ENCODE data around the gene KCND2.

KCND2 gene

GRCh38 chr7:120274899-120275298 lies 1.9 kb downstream of the KCND2 start:
- no peak overlapping the region for H3K4me3 ChIP-seq (ENCODE audit: insufficient read length, low read depth)
- DNase-seq (ENCODE audit: low read depth, low spot score), result no peak
- TF ChIP-seq SUZ12 (IDR thresholded peaks at IDR 0.05; ENCODE audit: extremely low read depth, insufficient read depth, insufficient read length), result no peak
- TF ChIP-seq YY1 (IDR thresholded peaks at IDR 0.05; ENCODE audit: insufficient read depth, insufficient read length), result no peak
- no peak for TF ChIP-seq ZNF274 (IDR thresholded peaks at IDR 0.05; ENCODE audit: low read depth, low read length)
- no peak overlapping the region for H3K9ac ChIP-seq (ENCODE audit: insufficient read length, low read depth)
- no peaks in the 10 kb centered on the region for H3K36me3 ChIP-seq (ENCODE audit: insufficient read depth, insufficient read length, low read length)
- no peaks in the 10 kb centered on the region for H3K4me1 ChIP-seq (ENCODE audit: insufficient read depth, insufficient read length)
- H3K27me3 ChIP-seq (ENCODE audit: insufficient read depth, insufficient read length), result peaks cover 27% of the 10 kb centered on the region
- H3K9me3 ChIP-seq (ENCODE audit: insufficient read depth, low read length), result no peaks in the 10 kb centered on the region

GRCh38 chr7:120276720-120277119 lies 3.7 kb downstream of the KCND2 start:
- no peak for DNase-seq (ENCODE audit: low read depth, low spot score)
- H3K9me3 ChIP-seq (ENCODE audit: insufficient read depth, low read length), result no peaks in the 10 kb centered on the region
- H3K27me3 ChIP-seq (ENCODE audit: insufficient read depth, insufficient read length), result peaks cover 27% of the 10 kb centered on the region
- H3K36me3 ChIP-seq (ENCODE audit: insufficient read depth, insufficient read length, low read length), result no peaks in the 10 kb centered on the region
- no peak overlapping the region for H3K4me3 ChIP-seq (ENCODE audit: insufficient read length, low read depth)
- no peak overlapping the region for H3K9ac ChIP-seq (ENCODE audit: insufficient read length, low read depth)
- TF ChIP-seq ZNF274 (IDR thresholded peaks at IDR 0.05; ENCODE audit: low read depth, low read length), result no peak
- TF ChIP-seq SUZ12 (IDR thresholded peaks at IDR 0.05; ENCODE audit: extremely low read depth, insufficient read depth, insufficient read length), result no peak
- no peak for TF ChIP-seq YY1 (IDR thresholded peaks at IDR 0.05; ENCODE audit: insufficient read depth, insufficient read length)
- H3K4me1 ChIP-seq (ENCODE audit: insufficient read depth, insufficient read length), result no peaks in the 10 kb centered on the region

DNA sequence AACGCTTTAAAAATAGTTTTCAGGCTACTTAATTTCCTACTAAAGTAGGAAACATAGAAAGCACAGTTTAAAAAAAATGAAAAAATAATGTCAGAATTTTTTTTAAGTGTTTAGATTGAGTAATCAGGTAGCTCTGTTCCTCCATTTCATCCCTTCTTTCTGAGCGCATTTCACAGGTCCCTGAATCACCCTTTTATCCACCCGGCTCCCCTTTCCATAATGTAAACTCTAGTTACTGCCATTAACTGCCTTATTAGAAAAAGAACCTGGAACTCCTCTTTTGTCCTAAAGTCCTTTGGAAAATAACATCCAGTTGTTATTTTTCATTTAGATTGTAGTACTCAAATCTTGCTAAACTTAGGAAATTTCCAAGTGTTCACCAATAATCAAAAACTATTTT lies 5.8 kb downstream of the KCND2 start:
- H3K4me1 ChIP-seq (ENCODE audit: insufficient read depth, insufficient read length), result no peaks in the 10 kb centered on the region
- H3K9me3 ChIP-seq (ENCODE audit: insufficient read depth, low read length), result no peaks in the 10 kb centered on the region
- H3K9ac ChIP-seq (ENCODE audit: insufficient read length, low read depth), result no peak overlapping the region
- H3K4me3 ChIP-seq (ENCODE audit: insufficient read length, low read depth), result no peak overlapping the region
- DNase-seq (ENCODE audit: low read depth, low spot score), result no peak
- no peaks in the 10 kb centered on the region for H3K36me3 ChIP-seq (ENCODE audit: insufficient read depth, insufficient read length, low read length)
- TF ChIP-seq ZNF274 (IDR thresholded peaks at IDR 0.05; ENCODE audit: low read depth, low read length) (no peak), SUZ12 (IDR thresholded peaks at IDR 0.05; ENCODE audit: extremely low read depth, insufficient read depth, insufficient read length) (no peak), YY1 (IDR thresholded peaks at IDR 0.05; ENCODE audit: insufficient read depth, insufficient read length) (no peak)
- H3K27me3 ChIP-seq (ENCODE audit: insufficient read depth, insufficient read length), result peaks cover 15% of the 10 kb centered on the region

DNA sequence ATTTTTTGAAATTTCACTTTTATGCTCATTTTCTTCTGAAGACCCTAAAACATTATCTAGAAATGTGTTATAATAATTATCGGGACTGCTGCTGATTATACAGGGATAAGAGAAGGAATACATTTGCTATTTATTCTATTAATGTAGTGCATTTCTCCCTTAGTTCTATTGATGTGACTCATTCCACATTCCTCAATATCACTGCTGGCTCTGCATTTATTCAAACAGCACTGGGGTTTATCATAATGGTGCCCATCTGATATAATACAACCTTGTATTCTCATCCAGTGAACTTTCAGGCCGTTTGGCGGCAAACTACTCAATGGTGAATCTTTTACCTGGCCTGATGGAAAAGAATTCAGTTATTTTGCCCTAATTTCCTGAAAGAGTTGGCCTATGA lies 7.8 kb downstream of the KCND2 start:
- H3K9me3 ChIP-seq (ENCODE audit: insufficient read depth, low read length), result no peaks in the 10 kb centered on the region
- no peak overlapping the region for H3K9ac ChIP-seq (ENCODE audit: insufficient read length, low read depth)
- TF ChIP-seq SUZ12 (IDR thresholded peaks at IDR 0.05; ENCODE audit: extremely low read depth, insufficient read depth, insufficient read length) (no peak), ZNF274 (IDR thresholded peaks at IDR 0.05; ENCODE audit: low read depth, low read length) (no peak), YY1 (IDR thresholded peaks at IDR 0.05; ENCODE audit: insufficient read depth, insufficient read length) (no peak)
- H3K4me1 ChIP-seq (ENCODE audit: insufficient read depth, insufficient read length), result no peaks in the 10 kb centered on the region
- no peaks in the 10 kb centered on the region for H3K27me3 ChIP-seq (ENCODE audit: insufficient read depth, insufficient read length)
- H3K4me3 ChIP-seq (ENCODE audit: insufficient read length, low read depth), result no peak overlapping the region
- DNase-seq (ENCODE audit: low read depth, low spot score), result no peak
- H3K36me3 ChIP-seq (ENCODE audit: insufficient read depth, insufficient read length, low read length), result no peaks in the 10 kb centered on the region

DNA sequence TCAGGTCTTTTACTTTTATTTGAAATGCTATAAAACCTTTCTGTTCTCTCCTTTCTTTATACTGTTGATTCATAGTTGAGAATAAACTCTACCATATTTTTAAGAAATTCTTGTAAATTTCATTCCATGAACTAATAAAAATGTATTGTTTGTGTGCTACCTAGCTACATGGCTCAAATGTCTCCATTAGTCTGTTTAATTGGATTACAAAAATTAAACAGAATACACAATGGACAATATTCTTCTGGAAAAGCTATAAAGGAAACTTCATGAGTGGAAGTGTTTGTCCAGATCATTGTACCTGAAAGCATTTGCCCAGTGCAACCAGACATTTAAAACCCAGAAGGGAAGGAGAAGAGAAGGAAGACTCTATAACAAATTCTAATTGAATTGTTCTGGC lies 20.1 kb downstream of the KCND2 start:
- DNase-seq (ENCODE audit: low read depth, low spot score), result no peak
- TF ChIP-seq YY1 (IDR thresholded peaks at IDR 0.05; ENCODE audit: insufficient read depth, insufficient read length) (no peak), SUZ12 (IDR thresholded peaks at IDR 0.05; ENCODE audit: extremely low read depth, insufficient read depth, insufficient read length) (no peak), ZNF274 (IDR thresholded peaks at IDR 0.05; ENCODE audit: low read depth, low read length) (no peak)
- Histone ChIP-seq H3K4me1 (ENCODE audit: insufficient read depth, insufficient read length) (no peaks in the 10 kb centered on the region), H3K9me3 (ENCODE audit: insufficient read depth, low read length) (no peaks in the 10 kb centered on the region), H3K4me3 (ENCODE audit: insufficient read length, low read depth) (no peak overlapping the region), H3K36me3 (ENCODE audit: insufficient read depth, insufficient read length, low read length) (no peaks in the 10 kb centered on the region), H3K9ac (ENCODE audit: insufficient read length, low read depth) (no peak overlapping the region), H3K27me3 (ENCODE audit: insufficient read depth, insufficient read length) (no peaks in the 10 kb centered on the region)

DNA sequence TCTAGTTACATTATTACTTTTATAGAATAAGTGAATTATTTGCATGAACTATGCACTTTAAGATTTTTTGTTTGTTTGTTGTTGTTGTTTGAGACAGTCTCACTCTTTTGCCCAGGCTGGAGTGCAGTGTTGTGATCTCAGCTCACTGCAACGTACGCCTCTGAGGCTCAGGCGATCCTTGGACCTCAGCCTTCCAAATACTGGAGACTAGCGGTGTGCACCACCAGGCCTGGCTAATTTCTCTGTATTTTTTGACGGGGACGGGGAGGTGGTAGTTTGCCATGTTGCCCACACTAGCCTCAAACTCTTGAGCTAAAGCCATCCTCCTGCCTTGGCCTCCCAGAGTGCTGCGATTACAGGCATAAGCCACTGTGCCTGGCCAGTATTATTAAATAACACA lies 29.2 kb downstream of the KCND2 start:
- no peaks in the 10 kb centered on the region for H3K27me3 ChIP-seq (ENCODE audit: insufficient read depth, insufficient read length)
- no peaks in the 10 kb centered on the region for H3K4me1 ChIP-seq (ENCODE audit: insufficient read depth, insufficient read length)

DNA sequence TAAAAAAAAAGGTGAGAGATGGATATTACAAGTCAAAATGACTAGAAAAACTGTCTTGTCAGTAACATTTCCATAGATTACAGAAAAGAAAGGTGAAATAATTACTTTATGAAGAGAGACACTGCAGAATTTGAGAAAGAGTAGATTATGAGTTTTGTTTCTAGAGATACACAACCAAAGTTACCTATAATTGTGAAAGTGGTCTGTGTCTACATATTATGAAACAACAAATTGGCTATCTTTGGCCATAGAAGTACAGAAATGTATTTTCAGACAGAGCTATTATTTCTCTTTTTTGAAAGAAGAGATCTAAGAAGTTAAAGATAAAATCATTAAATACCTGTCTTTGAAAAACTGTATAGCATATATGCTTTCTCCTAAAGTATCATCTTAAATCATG lies 30.1 kb downstream of the KCND2 start:
- H3K4me1 ChIP-seq (ENCODE audit: insufficient read depth, insufficient read length), result no peaks in the 10 kb centered on the region
- H3K4me3 ChIP-seq (ENCODE audit: insufficient read length, low read depth), result no peak overlapping the region
- no peaks in the 10 kb centered on the region for H3K27me3 ChIP-seq (ENCODE audit: insufficient read depth, insufficient read length)
- H3K9me3 ChIP-seq (ENCODE audit: insufficient read depth, low read length), result no peaks in the 10 kb centered on the region
- H3K36me3 ChIP-seq (ENCODE audit: insufficient read depth, insufficient read length, low read length), result no peaks in the 10 kb centered on the region
- no peak for DNase-seq (ENCODE audit: low read depth, low spot score)
- no peak overlapping the region for H3K9ac ChIP-seq (ENCODE audit: insufficient read length, low read depth)
- no peak for TF ChIP-seq SUZ12 (IDR thresholded peaks at IDR 0.05; ENCODE audit: extremely low read depth, insufficient read depth, insufficient read length)
- no peak for TF ChIP-seq YY1 (IDR thresholded peaks at IDR 0.05; ENCODE audit: insufficient read depth, insufficient read length)
- no peak for TF ChIP-seq ZNF274 (IDR thresholded peaks at IDR 0.05; ENCODE audit: low read depth, low read length)

More for the DNA sequence above, 29.2 kb downstream of the KCND2 start:
- Histone ChIP-seq H3K9ac (ENCODE audit: insufficient read length, low read depth) (no peak overlapping the region), H3K9me3 (ENCODE audit: insufficient read depth, low read length) (no peaks in the 10 kb centered on the region), H3K36me3 (ENCODE audit: insufficient read depth, insufficient read length, low read length) (no peaks in the 10 kb centered on the region), H3K4me3 (ENCODE audit: insufficient read length, low read depth) (no peak overlapping the region)
- no peak for TF ChIP-seq ZNF274 (IDR thresholded peaks at IDR 0.05; ENCODE audit: low read depth, low read length)
- TF ChIP-seq YY1 (IDR thresholded peaks at IDR 0.05; ENCODE audit: insufficient read depth, insufficient read length), result no peak
- DNase-seq (ENCODE audit: low read depth, low spot score), result no peak

GRCh38 chr7:120304674-120305073 lies 31.7 kb downstream of the KCND2 start:
- no peaks in the 10 kb centered on the region for H3K4me1 ChIP-seq (ENCODE audit: insufficient read depth, insufficient read length)
- H3K36me3 ChIP-seq (ENCODE audit: insufficient read depth, insufficient read length, low read length), result no peaks in the 10 kb centered on the region
- no peak overlapping the region for H3K4me3 ChIP-seq (ENCODE audit: insufficient read length, low read depth)
- TF ChIP-seq ZNF274 (IDR thresholded peaks at IDR 0.05; ENCODE audit: low read depth, low read length) (no peak), SUZ12 (IDR thresholded peaks at IDR 0.05; ENCODE audit: extremely low read depth, insufficient read depth, insufficient read length) (no peak), YY1 (IDR thresholded peaks at IDR 0.05; ENCODE audit: insufficient read depth, insufficient read length) (no peak)
- H3K9me3 ChIP-seq (ENCODE audit: insufficient read depth, low read length), result no peaks in the 10 kb centered on the region
- no peak overlapping the region for H3K9ac ChIP-seq (ENCODE audit: insufficient read length, low read depth)
- H3K27me3 ChIP-seq (ENCODE audit: insufficient read depth, insufficient read length), result no peaks in the 10 kb centered on the region
- no peak for DNase-seq (ENCODE audit: low read depth, low spot score)

All from NT2/D1 (cell line).